HEK293 (cell line): ENCODE results near the gene GNAQ.

ENCODE experiments used
- CTCF ChIP-seq: fragments of 450-650 bp; formaldehyde crosslinking; IDR thresholded peaks from 2 replicates; pipeline ENCODE4 v1.5.1; 2016; ENCODE audit warnings: missing biosample characterization, missing genetic modification characterization
- ZNF544 ChIP-seq: fragments of 450-650 bp; formaldehyde crosslinking; IDR thresholded peaks from 2 replicates; pipeline ENCODE4 v1.5.0; 2017; ENCODE audit warnings: missing biosample characterization, missing genetic modification characterization

GRCh38 chr9:77838986-77839385 lies 192.6 kb downstream of the GNAQ start:
- no peak for TF ChIP-seq CTCF
- no peak for TF ChIP-seq ZNF544 (tag by site-specific recombination)
